A172 (cell line): Measurements from ENCODE around the gene GCNT1. TPM values are rescaled to one million over a fixed set of nuclear protein-coding genes. Genes with fewer than 3 reads are reported as not detected.
"Not testable (repeated sequence)": the region's sequence is repeated elsewhere in the genome, so short reads cannot be mapped to it uniquely, and the experiment has no call there.

Source experiments
- DNase-seq: peaks from one replicate; pipeline ENCODE4 v3.0.0-alpha.2; 2015; ENCODE audit warnings: low spot score
- total RNA-seq: library from RNA; depleted of rRNA; stranded (reverse); fragments of >200 nt; shearing (Covaris generic); gene quantifications from 2 replicates; pipeline ENCODE4 v1.2.3, GENCODE V29; 2014; rRNA removed

Gene GCNT1
- 1.6 and 2.7 TPM in 2 replicates for total RNA-seq

GRCh38 chr9:76458903-76459693 lies at the start of gene GCNT1:
GCNT1 (plus strand) TSS chr9:76459182; CDS start chr9:76502382, 43,200 bp downstream.
- peak; percentile 86 for DNase-seq

GRCh38 chr9:76412638-76413037 lies 46.3 kb upstream of the GCNT1 start:
- no peak for DNase-seq

- DNase-seq, result no peak
These were observed 45.3 kb upstream of the GCNT1 start for GRCh38 chr9:76413658-76414057.

GRCh38 chr9:76414661-76415060 lies 44.3 kb upstream of the GCNT1 start:
- DNase-seq, result peak; percentile 72

- peak; percentile 47 for DNase-seq
These were observed 43.8 kb upstream of the GCNT1 start for GRCh38 chr9:76415154-76415553.

GRCh38 chr9:76415731-76416130 lies 43.3 kb upstream of the GCNT1 start:
- no peak for DNase-seq

GRCh38 chr9:76417394-76417793 lies 41.6 kb upstream of the GCNT1 start:
- DNase-seq, result no peak

- peak; percentile 48 for DNase-seq
These were observed 39.1 kb upstream of the GCNT1 start for GRCh38 chr9:76419782-76420380.

- no peak for DNase-seq
These were observed 35.5 kb upstream of the GCNT1 start for GRCh38 chr9:76423216-76424177.

GRCh38 chr9:76424491-76424890 lies 34.5 kb upstream of the GCNT1 start:
- DNase-seq, result no peak

- DNase-seq, result no peak
These were observed 33.1 kb upstream of the GCNT1 start for GRCh38 chr9:76425677-76426453.

- DNase-seq, result no peak
These were observed 32.1 kb upstream of the GCNT1 start for GRCh38 chr9:76426807-76427419.

- no peak for DNase-seq
These were observed 27.4 kb upstream of the GCNT1 start for GRCh38 chr9:76431601-76432000.

- no peak for DNase-seq
These were observed 25.6 kb upstream of the GCNT1 start for GRCh38 chr9:76433406-76433805.

GRCh38 chr9:76433836-76434235 lies 25.1 kb upstream of the GCNT1 start:
- peak; percentile 29 for DNase-seq

GRCh38 chr9:76434897-76435296 lies 24.1 kb upstream of the GCNT1 start:
- not testable (repeated sequence) for DNase-seq

GRCh38 chr9:76437017-76437699 lies 21.8 kb upstream of the GCNT1 start:
- DNase-seq, result not testable (repeated sequence)

- no peak for DNase-seq
These were observed 20.0 kb upstream of the GCNT1 start for GRCh38 chr9:76438841-76439588.

GRCh38 chr9:76441551-76442322 lies 17.2 kb upstream of the GCNT1 start:
- DNase-seq, result peak; percentile 22
